Forelimb muscle (tissue), 1 donor: ENCODE data around the gene NCR1. TPM values are rescaled to one million over a fixed set of nuclear protein-coding genes. Genes with fewer than 3 reads are reported as not detected.
"Not testable (repeated sequence)": the region's sequence is repeated elsewhere in the genome, so short reads cannot be mapped to it uniquely, and the experiment has no call there.

Source experiments
- DNase-seq: peaks from one replicate; pipeline ENCODE4 v3.0.0-alpha.2; 2013; ENCODE audit warnings: low read depth
- polyA plus RNA-seq: library from polyadenylated mRNA; unstranded; fragments of 120-200 nt; gene quantifications from one replicate; pipeline ENCODE4 v1.2.1, GENCODE V29; 2013; ENCODE audit not compliant: insufficient read length

The NCR1 gene, protein sequence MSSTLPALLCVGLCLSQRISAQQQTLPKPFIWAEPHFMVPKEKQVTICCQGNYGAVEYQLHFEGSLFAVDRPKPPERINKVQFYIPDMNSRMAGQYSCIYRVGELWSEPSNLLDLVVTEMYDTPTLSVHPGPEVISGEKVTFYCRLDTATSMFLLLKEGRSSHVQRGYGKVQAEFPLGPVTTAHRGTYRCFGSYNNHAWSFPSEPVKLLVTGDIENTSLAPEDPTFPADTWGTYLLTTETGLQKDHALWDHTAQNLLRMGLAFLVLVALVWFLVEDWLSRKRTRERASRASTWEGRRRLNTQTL
- polyA plus RNA-seq: 0.53 TPM

- no peak for DNase-seq
Observed at GRCh38 chr19:54905803-54906511, at the start of gene NCR1. Gene NCR1 (plus strand): TSS chr19:54906148. CDS start chr19:54906188, 40 bp downstream.

DNA sequence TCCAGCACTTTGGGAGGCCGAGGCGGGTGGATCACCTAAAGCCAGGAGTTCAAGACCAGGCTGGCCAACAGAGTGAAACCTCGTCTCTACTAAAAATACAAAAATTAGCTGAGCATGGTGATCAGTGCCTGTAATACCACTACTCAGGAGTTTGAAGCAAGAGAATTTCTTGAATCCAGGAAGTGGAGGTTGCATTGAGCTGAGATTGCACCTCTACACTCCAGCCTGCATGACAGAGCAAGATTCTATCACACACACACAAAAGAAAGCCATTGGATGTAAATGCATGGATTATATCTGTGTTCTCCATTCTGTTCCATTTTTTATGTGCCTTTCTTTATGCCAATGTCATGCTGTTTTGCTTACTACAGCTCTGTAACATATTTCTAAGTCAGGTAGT, 47.5 kb upstream of the NCR1 start:
- DNase-seq: not testable (repeated sequence)

GRCh38 chr19:54859421-54859820, 46.5 kb upstream of the NCR1 start:
- not testable (repeated sequence) for DNase-seq

GRCh38 chr19:54863459-54863858, 42.5 kb upstream of the NCR1 start:
- not testable (repeated sequence) for DNase-seq

GRCh38 chr19:54871696-54872095, 34.3 kb upstream of the NCR1 start:
- DNase-seq: no peak

- no peak for DNase-seq
Observed at GRCh38 chr19:54873990-54874389, 32.0 kb upstream of the NCR1 start, which contains the start of gene FCAR. Gene FCAR (plus strand): TSS chr19:54874235. CDS start chr19:54874290, 55 bp downstream.

GRCh38 chr19:54875506-54875905, 30.4 kb upstream of the NCR1 start:
- no peak for DNase-seq

DNA sequence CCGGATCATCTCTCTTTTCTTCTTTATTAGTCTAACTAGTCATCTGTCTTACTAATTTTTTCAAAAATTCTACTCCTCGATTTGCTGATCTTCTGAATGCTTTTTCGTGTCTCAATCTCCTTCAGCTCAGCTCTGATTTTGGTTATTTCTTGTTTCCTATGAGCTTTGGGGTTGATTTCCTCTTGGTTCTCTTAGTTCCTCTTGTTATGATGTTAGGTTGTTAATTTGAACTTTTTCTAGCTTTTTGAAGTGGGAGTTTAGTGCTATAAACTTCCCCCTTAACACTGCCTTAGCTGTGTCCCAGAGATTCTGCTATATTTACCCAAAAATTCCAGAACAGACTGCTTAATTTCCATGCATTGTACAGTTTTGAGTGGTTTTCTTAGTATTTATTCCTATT, 28.5 kb upstream of the NCR1 start:
- no peak for DNase-seq

GRCh38 chr19:54881884-54882283, 24.1 kb upstream of the NCR1 start:
- no peak for DNase-seq

GRCh38 chr19:54882758-54883157, 23.2 kb upstream of the NCR1 start:
- no peak for DNase-seq

- DNase-seq: no peak
Observed at GRCh38 chr19:54883228-54883627, 22.7 kb upstream of the NCR1 start.

GRCh38 chr19:54888239-54888638, 17.7 kb upstream of the NCR1 start:
- DNase-seq: no peak

- no peak for DNase-seq
Observed at GRCh38 chr19:54889566-54889965, 16.4 kb upstream of the NCR1 start.

DNA sequence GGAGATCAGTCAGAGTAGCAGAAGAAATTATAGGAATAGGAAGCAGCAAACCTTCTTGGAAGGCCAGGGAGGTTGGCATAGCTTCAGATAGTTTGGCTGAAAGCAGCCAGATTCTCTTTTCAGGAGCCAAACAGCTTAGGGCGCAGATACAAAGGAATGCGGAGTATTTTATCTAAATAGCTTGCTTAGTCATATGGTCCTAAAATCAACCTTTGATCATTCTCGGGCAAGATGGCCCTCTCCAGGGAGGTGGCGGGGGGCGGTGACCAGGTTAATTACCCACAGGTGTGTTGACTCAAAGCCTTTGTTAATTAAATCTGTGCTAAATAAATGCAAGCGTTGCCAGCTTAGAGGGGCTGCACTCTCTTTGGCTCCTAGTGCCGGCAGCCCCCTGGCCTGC, 12.5 kb upstream of the NCR1 start:
- no peak for DNase-seq

DNA sequence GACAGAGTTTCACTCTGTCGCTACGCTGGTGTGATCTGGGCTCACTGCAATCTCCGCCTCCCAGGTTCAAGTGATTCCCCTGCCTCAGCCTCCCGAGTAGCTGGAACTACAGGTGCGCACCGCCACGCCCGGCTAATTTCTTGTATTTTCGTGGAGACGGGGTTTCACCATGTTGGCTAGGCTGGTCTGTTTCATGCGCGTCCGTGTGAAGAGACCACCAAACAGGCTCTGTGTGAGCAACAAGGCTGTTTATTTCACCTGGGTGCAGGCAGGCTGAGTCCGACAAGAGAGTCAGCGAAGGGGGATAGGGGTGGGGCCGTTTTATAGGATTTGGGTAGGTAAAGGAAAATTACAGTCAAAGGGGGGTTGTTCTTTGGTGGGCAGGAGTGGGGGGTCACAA, 11.8 kb upstream of the NCR1 start:
- not testable (repeated sequence) for DNase-seq

GRCh38 chr19:54896036-54896435, 9.9 kb upstream of the NCR1 start:
- no peak for DNase-seq

DNA sequence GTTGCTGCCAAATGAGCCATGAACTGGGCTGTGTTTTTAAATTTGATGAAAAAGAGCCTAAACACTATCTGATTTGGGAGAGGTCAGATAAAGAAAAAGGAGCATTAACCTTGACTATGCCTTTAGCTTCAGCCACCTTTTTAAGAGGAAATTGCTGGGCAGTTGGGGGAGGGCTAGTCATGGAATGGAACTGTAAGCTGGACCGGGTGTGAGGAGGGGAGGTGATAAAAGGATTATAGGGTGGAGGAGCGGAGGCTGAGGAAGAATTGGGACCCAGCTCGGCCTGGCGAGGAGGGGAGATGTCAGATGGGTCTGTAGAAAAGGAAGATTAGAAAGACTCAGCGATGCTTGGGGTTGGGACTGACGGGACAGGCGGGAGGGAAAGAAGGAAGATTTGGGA, 7.3 kb upstream of the NCR1 start:
- not testable (repeated sequence) for DNase-seq

GRCh38 chr19:54899646-54900045, 6.3 kb upstream of the NCR1 start:
- DNase-seq: not testable (repeated sequence)

DNA sequence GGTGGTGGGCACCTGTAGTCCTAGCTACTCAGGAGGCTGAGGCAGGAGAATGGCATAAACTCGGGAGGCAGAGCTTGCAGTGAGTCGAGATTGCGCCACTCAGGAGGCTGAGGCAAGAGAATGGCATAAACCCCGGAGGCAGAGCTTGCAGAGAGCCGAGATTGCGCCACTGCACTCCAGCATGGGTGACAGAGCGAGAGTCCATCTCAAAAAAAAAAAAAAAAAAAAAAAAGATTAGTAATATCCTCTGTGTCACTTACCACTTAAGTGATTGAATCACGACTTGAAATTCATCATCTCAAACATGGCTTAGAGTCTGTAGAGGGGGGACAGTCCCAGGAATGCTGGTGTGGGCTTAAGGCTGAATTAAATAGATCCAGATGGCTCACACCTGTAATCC, 4.8 kb upstream of the NCR1 start:
- not testable (repeated sequence) for DNase-seq

DNA sequence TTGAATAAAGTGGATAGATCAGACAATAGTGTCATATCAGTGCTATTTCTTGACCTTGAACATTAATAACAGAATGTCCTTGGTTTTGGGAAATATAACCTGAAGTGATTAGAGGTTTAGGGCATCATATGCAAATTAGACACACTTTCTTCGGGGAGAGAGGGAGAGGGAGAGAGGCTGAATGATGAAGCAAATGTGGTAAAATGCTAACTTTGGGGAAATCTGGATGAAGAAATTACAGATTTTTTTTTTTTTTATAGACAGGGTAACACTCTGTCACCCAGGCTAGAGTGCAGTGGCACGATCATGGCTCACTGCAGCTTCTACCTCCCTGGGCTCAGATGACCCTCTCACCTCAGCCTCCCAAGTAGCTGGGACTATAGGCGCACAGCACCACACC, 3.9 kb upstream of the NCR1 start:
- no peak for DNase-seq

DNA sequence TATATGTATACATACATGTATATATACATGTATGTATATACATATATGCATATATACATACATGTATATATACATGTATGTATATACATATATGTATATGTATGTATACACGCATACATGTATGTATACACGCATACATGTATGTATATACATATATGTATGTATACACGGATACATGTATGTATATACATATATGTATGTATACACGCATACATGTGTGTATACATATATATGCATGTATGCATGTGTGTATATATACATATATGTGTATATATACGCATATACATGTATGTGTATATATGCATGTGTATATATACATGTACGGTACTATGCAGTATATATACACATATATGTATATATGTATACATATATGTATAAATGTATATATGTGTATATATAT, 2.6 kb upstream of the NCR1 start:
- no peak for DNase-seq

GRCh38 chr19:54904261-54904660, 1.7 kb upstream of the NCR1 start:
- not testable (repeated sequence) for DNase-seq

- no peak for DNase-seq
Observed at GRCh38 chr19:54905421-54905802, 536 bp upstream of the NCR1 start.
